ENCODE data around the gene TMCO4.
A peak's percentile ranks its signal among the peaks of the same experiment; 100 is the strongest.

Gene TMCO4

GRCh38 chr1:19775317-19775716, 24.4 kb downstream of the TMCO4 start:
- peak; percentile 29 for DNase-seq

- DNase-seq = no peak
These were observed 25.4 kb downstream of the TMCO4 start for GRCh38 chr1:19774180-19774785.

- DNase-seq = no peak
These were observed 26.2 kb downstream of the TMCO4 start for GRCh38 chr1:19773485-19773884.

GRCh38 chr1:19772053-19772452, 27.7 kb downstream of the TMCO4 start:
- DNase-seq = no peak

GRCh38 chr1:19771350-19771749, 28.4 kb downstream of the TMCO4 start:
- DNase-seq = no peak

GRCh38 chr1:19770436-19771190, 29.1 kb downstream of the TMCO4 start:
- peak; percentile 52 for DNase-seq

GRCh38 chr1:19769211-19769932, 30.3 kb downstream of the TMCO4 start:
- no peak for DNase-seq

GRCh38 chr1:19768353-19769210, 31.1 kb downstream of the TMCO4 start:
- DNase-seq = no peak

- no peak for DNase-seq
These were observed 34.1 kb downstream of the TMCO4 start for GRCh38 chr1:19765623-19766022.

- no peak for DNase-seq
These were observed 34.9 kb downstream of the TMCO4 start for GRCh38 chr1:19764848-19765247.

- no peak for DNase-seq
These were observed 37.4 kb downstream of the TMCO4 start for GRCh38 chr1:19762175-19762779.

GRCh38 chr1:19759740-19760089, 40.0 kb downstream of the TMCO4 start:
- no peak for DNase-seq

GRCh38 chr1:19758227-19758830, 41.4 kb downstream of the TMCO4 start:
- no peak for DNase-seq

- no peak for DNase-seq
These were observed 42.1 kb downstream of the TMCO4 start for GRCh38 chr1:19757641-19758040.

- no peak for DNase-seq
These were observed 43.2 kb downstream of the TMCO4 start for GRCh38 chr1:19756480-19756879.

- DNase-seq = no peak
These were observed 45.2 kb downstream of the TMCO4 start for GRCh38 chr1:19754482-19754881.

GRCh38 chr1:19752083-19752696, 47.5 kb downstream of the TMCO4 start:
- DNase-seq = no peak

- DNase-seq = no peak
These were observed 48.8 kb downstream of the TMCO4 start for GRCh38 chr1:19750882-19751276.

GRCh38 chr1:19750101-19750881, 49.4 kb downstream of the TMCO4 start:
- no peak for DNase-seq

- DNase-seq = no peak
These were observed 50.0 kb downstream of the TMCO4 start for GRCh38 chr1:19749685-19750084.

- no peak for DNase-seq
These were observed 52.0 kb downstream of the TMCO4 start for GRCh38 chr1:19747761-19748160.
